Heart right ventricle (tissue), 16 donors: ENCODE measurements around the gene RNF144B. TPM values are rescaled to one million over a fixed set of nuclear protein-coding genes. Genes with fewer than 3 reads are reported as not detected.
A peak's percentile ranks its signal among the peaks of the same experiment; 100 is the strongest.

Experiments used
- ATAC-seq, 8 donors: fragments of 200-7000 bp; cut with Tn5 transposase; one replicate each; pipeline ENCODE4 v1.9.1; 2020; ENCODE audit warnings: mild to moderate bottlenecking in 8 of 8, moderate library complexity in 8 of 8, moderate number of reproducible peaks in 1 of 8
- DNase-seq, 2 donors: peaks; one replicate each; pipeline ENCODE4 v3.0.0-alpha.2; 2020
- H3K27ac ChIP-seq, 10 donors: fragments of 200-600 bp; sonication (generic) in 2 of 10; one replicate each; pipeline versions ENCODE4 v1.5.0 to v1.8.0; 2020 to 2022; ENCODE audit warnings: mild to moderate bottlenecking in 3 of 10
- H3K27me3 ChIP-seq, 7 donors: fragments of 200-600 bp; one replicate each; pipeline ENCODE4 v1.8.0; 2021 to 2022; ENCODE audit warnings: mild to moderate bottlenecking in 2 of 7
- H3K36me3 ChIP-seq, 9 donors: fragments of 200-600 bp; sonication (generic) in 1 of 9; one replicate each; pipeline versions ENCODE4 v1.5.0 to v1.8.0; 2020 to 2022; ENCODE audit warnings: mild to moderate bottlenecking in 2 of 9
- H3K4me1 ChIP-seq, 9 donors: fragments of 200-600 bp; sonication (generic) in 1 of 9; one replicate each; pipeline versions ENCODE4 v1.5.0 to v1.8.0; 2020 to 2022; ENCODE audit warnings: mild to moderate bottlenecking in 4 of 9
- H3K4me3 ChIP-seq, 10 donors: fragments of 200-600 bp; sonication (generic) in 2 of 10; one replicate each; pipeline versions ENCODE4 v1.5.0 to v1.8.0; 2020 to 2022; ENCODE audit warnings: mild to moderate bottlenecking in 7 of 10, moderate library complexity in 2 of 10
- H3K9me3 ChIP-seq, 11 donors: fragments of 200-600 bp in 10 of 11; sonication (generic) in 2 of 11; one replicate each; pipeline versions ENCODE4 v1.5.0 to v1.8.0; 2013 to 2022; ENCODE audit warnings: mild to moderate bottlenecking in 2 of 11, control low read depth in 1 of 11, moderate library complexity in 1 of 11
- CTCF ChIP-seq, 9 donors: fragments of 200-600 bp; sonication (generic) in 2 of 9; IDR thresholded peaks; one replicate each; pipeline versions ENCODE4 v1.5.0 to v1.8.0; 2021 to 2022; ENCODE audit warnings: antibody characterized with exemption in 9 of 9, mild to moderate bottlenecking in 5 of 9, moderate library complexity in 1 of 9
- WGBS, 2 donors: extraction: QIAGEN DNeasy Blood & Tissue Kit; methylation state at CpG; one replicate each; pipeline ENCODE4 v1.1.7; 2013; ENCODE audit warnings: inconsistent platforms in 1 of 2; 5-methylcytosine and 5-hydroxymethylcytosine counted together
- intact Hi-C, 10 donors: fragments of 100-400 bp; cut with DNase I; formaldehyde crosslinking; loops; one replicate each; pipeline versions ENCODE4 v1.11.1 to v1.14.2; 2022
- polyA plus RNA-seq, 2 donors: library from polyadenylated mRNA; stranded (reverse); fragments of 200-250 nt; gene quantifications; one replicate each; pipeline ENCODE4 v1.2.3, GENCODE V29; 2013
- total RNA-seq, 10 donors: library from RNA; stranded (reverse); fragmentation: NEBNext Ultra II Directional in 3 of 10; extraction: Animal tissue kit (Norgen Biotek cat#: 25700) in 3 of 10; gene quantifications; one replicate each; pipeline versions ENCODE4 v1.2.1 to v1.2.4, GENCODE V29; 2021 to 2023
- donor health status: Arrhythmogenic right ventricular cardiomyopathy.
- donor health status: ischemic (EF 13 %, LVEDD 7.1; RV severe dilation, severe dysfunction).
- donor health status: healthy with polysubstance abuse.
- donor health status: DM: no; HTN: yes; CAD: no.
- donor health status: DM: no; HTN: no; CAD: no.
- donor health status: ischemic (EF 25% LVEDD 6.9; RV normal size, moderate dysfunction).
- donor health status: ischemic (EF 25% LVEDD 5.7; RV mildly dilated, moderate dysfunction).
- donor health status: healthy.
- donor health status: DM: yes; HTN: yes; CAD: no.
- donor health status: Ischemic cardiomyopathy.
- donor health status: ischemic (EF 35%, LVEDD 5.7; RV mildly dilated, moderate dysfunction).
- donor health status: nonischemic (EF 11% LVEDD 7.7; RV severe dilation, severe dysfunction).
- donor health status: DM: yes; HTN: yes; CAD: no.
- donor health status: PGD.
- donor health status: ischemic (EF 29% LVEDD 5.4; RV normal size, mild dysfunction).
- donor health status: nonischemic (EF 23%, LVEDD 6.1; RV moderate dilation, normal function).

The RNF144B gene
- total and polyA plus RNA-seq, 12 donors: 4.6 to 25.5 (median 9.4) TPM

DNA sequence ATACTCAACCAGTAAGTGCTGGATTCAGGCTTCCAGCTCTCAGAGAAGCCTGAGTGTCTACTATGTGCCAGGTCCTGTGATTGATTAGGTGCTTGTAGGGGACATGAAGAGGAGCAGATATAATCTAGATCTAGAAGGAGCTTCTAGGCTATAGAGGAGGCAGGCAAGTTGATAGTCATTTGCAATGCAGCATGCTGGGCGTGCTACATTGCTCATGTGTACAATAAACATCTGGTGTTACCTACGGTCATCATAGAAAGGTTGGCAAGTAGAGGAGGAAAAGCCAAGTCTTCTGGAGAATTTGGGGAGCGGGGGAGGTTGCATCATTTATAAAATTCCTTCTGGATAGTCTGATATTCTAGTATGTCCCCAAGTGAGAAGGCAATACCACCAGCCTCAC, 33.2 kb downstream of the RNF144B start:
- Histone ChIP-seq H3K36me3 (peaks cover 0 to 6% (median 0%) of the 10 kb centered on the region in 9 donors), H3K4me1 (peaks cover 0 to 31% (median 12%) of the 10 kb centered on the region in 9 donors), H3K4me3 (no peak overlapping the region), H3K27me3 (no peaks in the 10 kb centered on the region), H3K9me3 (peaks cover 0 to 7% (median 0%) of the 10 kb centered on the region in 11 donors), H3K27ac (no peak overlapping the region)
- ATAC-seq: no peak
- intact Hi-C loops: no loop called here
- no peak for DNase-seq
- 88 to 92% methylated on average over 3 of the region's 3 CpGs for WGBS, 2 donors
- TF ChIP-seq CTCF (IDR thresholded peaks at IDR 0.05): no peak

GRCh38 chr6:18422136-18422535, 35.0 kb downstream of the RNF144B start:
- Histone ChIP-seq H3K4me1 (peaks cover 0 to 41% (median 5%) of the 10 kb centered on the region in 9 donors), H3K27me3 (no peaks in the 10 kb centered on the region), H3K4me3 (no peak overlapping the region), H3K9me3 (peaks cover 0 to under 1% (median 0%) of the 10 kb centered on the region in 11 donors), H3K27ac (no peak overlapping the region), H3K36me3 (no peaks in the 10 kb centered on the region)
- no peak for DNase-seq
- intact Hi-C loops: no loop called here
- TF ChIP-seq CTCF (IDR thresholded peaks at IDR 0.05): no peak
- ATAC-seq: no peak

DNA sequence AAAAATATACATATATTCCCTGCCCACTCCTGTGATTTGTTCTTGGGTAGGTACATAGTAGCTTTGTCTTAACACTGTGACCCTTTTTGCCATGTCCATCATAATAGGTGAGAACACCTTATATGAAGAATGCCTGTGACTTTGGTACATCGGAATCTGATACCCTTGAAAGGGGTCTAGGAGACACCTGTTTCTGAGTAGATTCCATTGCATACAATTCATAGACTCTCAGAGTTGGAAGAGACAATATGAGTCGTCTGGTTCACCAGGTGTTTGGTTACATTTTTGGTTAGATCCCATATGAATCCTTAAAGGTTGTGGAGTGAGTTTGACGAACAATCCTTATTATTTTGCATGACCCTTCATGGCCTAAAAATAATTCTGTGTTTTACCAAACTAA, 36.3 kb downstream of the RNF144B start:
- Histone ChIP-seq H3K36me3 (peaks cover 0 to 11% (median 0%) of the 10 kb centered on the region in 9 donors), H3K27me3 (no peaks in the 10 kb centered on the region), H3K27ac (no peak overlapping the region), H3K4me3 (no peak overlapping the region), H3K9me3 (no peaks in the 10 kb centered on the region), H3K4me1 (peaks cover 0 to 42% (median 5%) of the 10 kb centered on the region in 9 donors)
- WGBS, 2 donors: 75 to 90% methylated on average over 3 of the region's 3 CpGs
- intact Hi-C loops: no loop called here
- DNase-seq (no peak), ATAC-seq (no peak)
- TF ChIP-seq CTCF (IDR thresholded peaks at IDR 0.05): no peak

DNA sequence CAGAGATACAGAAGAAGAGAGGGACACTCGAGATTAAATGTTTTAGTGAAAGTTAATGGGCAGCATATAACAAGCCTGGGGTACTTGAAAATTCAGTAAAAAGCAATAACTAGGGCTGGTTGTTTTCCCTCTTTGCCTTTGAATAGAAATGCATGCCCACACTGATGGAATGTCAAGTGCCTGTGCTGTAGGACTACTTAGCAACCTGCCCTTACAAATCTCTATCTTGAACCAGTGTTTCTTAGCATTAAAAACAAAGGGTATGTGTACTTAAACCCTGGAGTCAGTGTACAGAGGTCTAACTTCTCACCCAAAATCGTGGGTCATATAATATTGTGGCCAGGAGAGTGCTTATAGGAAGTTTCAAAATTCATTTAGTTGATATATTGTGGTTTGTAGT, 37.1 kb downstream of the RNF144B start:
- WGBS, 2 donors: 52 to 55% methylated on average over 2 of the region's 2 CpGs
- peak in 2 of 8 donors; percentile 52 to 54 for ATAC-seq
- H3K4me1 ChIP-seq: peaks cover 0 to 42% (median 5%) of the 10 kb centered on the region in 9 donors

More for the DNA sequence above, 37.1 kb downstream of the RNF144B start:
- H3K4me3 ChIP-seq: no peak overlapping the region
- no peak overlapping the region for H3K27ac ChIP-seq
- intact Hi-C loops: no loop called here
- H3K9me3 ChIP-seq: no peaks in the 10 kb centered on the region
- H3K27me3 ChIP-seq: no peaks in the 10 kb centered on the region
- H3K36me3 ChIP-seq: peaks cover 0 to 18% (median 0%) of the 10 kb centered on the region in 9 donors
- no peak for DNase-seq
- no peak for TF ChIP-seq CTCF (IDR thresholded peaks at IDR 0.05)
